Measurements from ENCODE around the gene UQCRC1.
"Not testable (repeated sequence)": the region's sequence is repeated elsewhere in the genome, so short reads cannot be mapped to it uniquely, and the experiment has no call there.

The UQCRC1 gene

GRCh38 chr3:48552111-48552951 is 57.1 kb downstream of the UQCRC1 start:
- Histone ChIP-seq H3K27me3 (no peaks in the 10 kb centered on the region), H3K4me3 (ENCODE audit: low read depth, low read length) (no peak overlapping the region), H3K4me1 (peaks cover 2% of the 10 kb centered on the region; the same call in 1 of the 2 replicates), H3K36me3 (no peaks in the 10 kb centered on the region), H3K9me3 (no peaks in the 10 kb centered on the region)
- DNase-seq: no peak
- TF ChIP-seq CTCF (IDR thresholded peaks at IDR 0.05; ENCODE audit: low read depth, low read length): no peak

- DNase-seq; H3K4me1 ChIP-seq; H3K36me3 ChIP-seq; H3K4me3 ChIP-seq (ENCODE audit: low read depth, low read length); H3K27me3 ChIP-seq; H3K9me3 ChIP-seq: not testable (repeated sequence)
Measured at GRCh38 chr3:48551651-48552050, 57.8 kb downstream of the UQCRC1 start.
